GM08714 (cell line): ENCODE data around the gene CCDC12.
A peak's percentile ranks its signal among the peaks of the same experiment; 100 is the strongest.

Experiments
- H3K4me3 ChIP-seq: fragments of 200-500 bp; sonication (Bioruptor generic); 2 replicates; pipeline ENCODE4 v1.5.1; 2014; ENCODE audit warnings: mild to moderate bottlenecking, low read length, inconsistent platforms
- ZNF274 ChIP-seq: IDR thresholded peaks from 2 replicates; pipeline ENCODE4 v1.6.1; 2012; ENCODE audit warnings: mild to moderate bottlenecking, low read depth, low read length

Gene CCDC12

DNA sequence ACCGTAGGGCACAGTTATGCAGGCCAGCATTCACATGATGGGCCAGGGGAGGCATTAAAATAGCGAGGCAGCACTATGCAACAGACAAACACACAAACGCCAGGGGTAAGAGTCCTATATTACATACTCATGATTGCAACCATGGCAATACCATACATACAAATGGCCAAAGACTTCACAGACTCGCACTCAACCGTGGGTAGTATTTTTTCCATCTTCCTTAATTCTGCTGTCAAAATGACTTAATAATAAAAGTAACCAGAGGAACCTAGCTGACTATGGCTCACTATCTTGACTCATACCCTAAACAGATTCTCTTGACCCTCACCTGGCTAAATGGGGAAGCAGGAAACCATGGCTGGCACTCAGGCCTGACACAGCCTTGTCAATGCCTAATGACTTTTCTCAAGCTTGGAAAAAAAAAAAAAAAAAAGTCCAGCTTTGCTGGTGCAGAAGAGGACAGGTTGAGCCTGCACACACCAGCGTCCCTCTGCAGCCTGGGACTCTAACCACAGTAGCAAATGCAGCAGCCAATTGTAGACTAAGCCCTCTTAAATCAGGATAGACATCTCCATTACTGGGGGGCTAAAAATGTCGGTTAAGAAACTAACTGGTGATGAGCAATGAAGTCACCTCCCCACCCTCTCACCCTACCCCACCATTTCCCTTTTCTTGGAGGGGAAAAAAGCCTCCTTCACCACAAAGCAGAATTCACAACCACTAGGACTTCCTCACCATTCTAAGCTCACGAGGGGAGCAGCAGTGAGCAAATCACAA, 23.1 kb downstream of the CCDC12 start:
- H3K4me3 ChIP-seq, result peak overlapping the region; percentile 26; the same call in 1 of the 2 replicates

GRCh38 chr3:46952813-46953212, 23.7 kb downstream of the CCDC12 start:
- TF ChIP-seq ZNF274, result no peak
- peak overlapping the region; percentile 26; the same call in 1 of the 2 replicates for H3K4me3 ChIP-seq

More for the DNA sequence above, 23.1 kb downstream of the CCDC12 start:
- no peak for TF ChIP-seq ZNF274

GRCh38 chr3:46950650-46951241, 25.8 kb downstream of the CCDC12 start:
- no peak overlapping the region for H3K4me3 ChIP-seq
- TF ChIP-seq ZNF274, result no peak

DNA sequence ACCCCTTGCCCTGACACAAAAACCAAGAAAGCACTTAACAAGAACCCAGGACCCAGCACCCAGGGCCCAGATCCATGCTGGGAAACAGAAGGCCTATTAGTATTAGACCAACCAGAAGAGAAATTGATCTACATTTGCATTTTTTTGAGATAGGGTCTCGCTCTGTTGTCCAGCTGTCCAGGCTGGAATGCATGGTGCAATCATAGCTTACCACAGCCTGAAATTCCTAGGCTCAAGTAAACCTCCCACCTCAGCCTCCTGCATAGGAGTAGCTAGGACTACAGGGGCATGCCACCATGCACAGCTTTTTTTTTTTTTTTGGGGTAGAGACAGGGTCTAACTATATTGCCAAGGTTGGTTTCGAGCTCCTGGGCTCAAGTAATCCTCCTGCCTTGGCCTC, 26.4 kb downstream of the CCDC12 start:
- TF ChIP-seq ZNF274, result no peak
- H3K4me3 ChIP-seq, result no peak overlapping the region

GRCh38 chr3:46948830-46949671, 27.5 kb downstream of the CCDC12 start:
- peak overlapping the region; percentile 1; the same call in 1 of the 2 replicates for H3K4me3 ChIP-seq
- no peak for TF ChIP-seq ZNF274

DNA sequence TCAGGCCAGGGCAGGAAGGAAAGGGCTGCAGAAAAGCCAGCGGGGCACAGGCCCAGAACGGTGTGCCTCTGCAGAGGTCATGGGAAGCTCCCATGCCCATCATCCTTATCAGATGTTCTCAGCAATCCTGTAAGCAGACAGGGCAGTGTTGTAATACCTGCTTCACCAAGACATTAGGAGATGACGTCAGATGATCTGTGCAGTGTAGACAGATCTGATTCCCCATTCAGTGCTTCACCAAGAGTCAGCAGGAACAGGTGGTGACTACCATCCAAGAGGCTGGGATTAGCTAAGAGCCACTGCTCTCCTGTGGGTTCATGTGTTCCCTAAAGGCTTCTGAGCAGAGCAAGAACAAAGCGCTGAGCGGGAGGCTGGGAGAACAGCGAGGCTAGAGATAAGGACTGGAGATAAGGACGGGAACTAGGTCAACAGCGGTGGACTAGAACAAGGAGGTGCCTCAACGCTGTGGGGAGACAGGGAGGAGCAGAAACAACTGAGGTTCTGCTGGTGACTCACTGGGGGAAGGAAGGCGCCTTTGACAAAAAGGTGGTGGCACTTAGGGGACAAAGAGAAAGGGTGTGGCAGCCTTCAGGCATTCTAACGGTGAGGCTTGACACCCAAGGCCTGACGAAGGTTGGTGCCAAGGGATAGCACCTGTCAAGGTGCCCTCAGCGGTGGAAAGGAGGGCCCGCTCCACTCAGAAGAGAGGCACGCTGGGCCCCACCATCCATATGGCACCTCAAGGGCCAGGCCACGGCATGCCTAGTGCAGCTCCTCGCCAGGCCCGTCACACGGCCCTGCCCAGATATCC, 28.4 kb downstream of the CCDC12 start:
- no peak for TF ChIP-seq ZNF274
- H3K4me3 ChIP-seq, result no peak overlapping the region

DNA sequence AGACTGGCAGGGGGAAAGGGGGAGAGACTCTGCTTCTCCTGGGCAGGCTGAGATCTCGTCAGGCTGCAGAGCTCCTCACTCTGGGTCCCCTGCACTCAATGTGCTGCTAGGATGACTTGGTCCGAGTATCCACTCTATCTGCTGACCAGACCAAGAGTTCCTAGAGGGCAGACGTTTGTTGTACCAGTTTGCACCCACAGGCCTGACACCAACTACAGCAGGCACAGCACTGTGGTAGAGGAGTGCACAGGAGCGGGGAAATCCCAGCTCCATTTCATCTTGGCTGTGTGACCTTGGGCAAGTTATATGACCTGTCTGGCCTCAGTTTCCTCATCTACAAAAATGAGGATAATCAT, 29.0 kb downstream of the CCDC12 start:
- H3K4me3 ChIP-seq, result no peak overlapping the region
- no peak for TF ChIP-seq ZNF274

GRCh38 chr3:46946856-46947545, 29.5 kb downstream of the CCDC12 start:
- no peak for TF ChIP-seq ZNF274

GRCh38 chr3:46946416-46946815, 30.1 kb downstream of the CCDC12 start:
- no peak for TF ChIP-seq ZNF274
- no peak overlapping the region for H3K4me3 ChIP-seq

More at GRCh38 chr3:46946856-46947545, 29.5 kb downstream of the CCDC12 start:
- H3K4me3 ChIP-seq, result no peak overlapping the region

GRCh38 chr3:46944191-46944590, 32.4 kb downstream of the CCDC12 start:
- no peak overlapping the region for H3K4me3 ChIP-seq

GRCh38 chr3:46943237-46944187, 33.0 kb downstream of the CCDC12 start:
- TF ChIP-seq ZNF274, result no peak
- no peak overlapping the region for H3K4me3 ChIP-seq

More at GRCh38 chr3:46944191-46944590, 32.4 kb downstream of the CCDC12 start:
- TF ChIP-seq ZNF274, result no peak
